Measurements from ENCODE around the gene TEX54. TPM values are rescaled to one million over a fixed set of nuclear protein-coding genes. Genes with fewer than 3 reads are reported as not detected.

TEX54 gene
- total RNA-seq (2012; rRNA removed): not detected in 2 replicates

DNA sequence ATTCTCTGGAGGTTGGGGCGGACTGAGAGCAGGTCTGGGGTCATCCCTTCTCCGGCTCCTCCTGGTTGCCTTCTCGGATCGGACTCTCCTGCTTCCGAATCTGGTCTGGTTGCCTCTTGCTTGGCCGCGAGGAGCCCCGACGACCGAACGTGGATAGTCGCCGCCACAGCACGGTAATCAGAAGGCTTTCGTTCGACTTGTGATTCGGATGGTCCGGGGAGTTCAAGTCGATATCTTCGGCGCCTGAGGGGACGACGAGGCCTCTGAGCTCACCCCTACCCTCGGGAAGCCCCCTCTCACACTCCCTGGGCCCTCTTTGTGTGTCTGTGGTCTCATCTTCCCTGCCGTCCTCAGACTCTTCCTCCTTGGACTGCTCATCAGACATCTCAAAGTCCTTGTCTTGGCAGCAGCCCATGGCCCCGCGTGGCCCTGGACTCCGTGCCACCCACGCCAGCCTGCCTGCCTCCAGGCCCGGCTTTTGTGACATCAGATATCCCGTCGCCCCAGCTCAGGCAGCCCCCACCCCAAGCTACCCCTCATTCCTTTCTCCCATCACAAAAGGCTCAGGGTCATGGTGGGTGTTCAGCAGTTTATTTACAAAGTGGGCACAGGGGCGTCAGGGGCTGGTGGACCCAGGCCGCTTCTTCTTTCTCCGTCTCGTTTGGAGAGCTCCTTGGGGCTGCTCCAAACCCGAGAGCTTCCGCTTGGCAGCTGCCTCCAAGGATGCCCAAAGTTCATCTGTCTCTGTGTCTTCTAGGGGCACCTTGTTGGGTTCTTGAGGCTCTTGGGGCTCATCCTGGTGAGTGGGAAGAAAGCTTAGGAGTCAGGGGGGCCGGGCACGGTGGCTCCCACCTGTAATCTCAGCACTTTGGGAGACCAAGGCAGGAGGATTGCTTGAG lies at the start of gene TEX54:
Gene TEX54 (minus strand): TSS at position 506 of the 899 bp plus-strand sequence.
- H3K9me3 ChIP-seq (replicated peaks; ENCODE audit: low read length): no peaks in the 10 kb centered on the region
- peaks cover 20% of the 10 kb centered on the region for H3K4me1 ChIP-seq (ENCODE audit: control insufficient read depth, insufficient read depth, low read length)
- H3K4me3 ChIP-seq (ENCODE audit: low read length): peak within 1 kb of the TSS; percentile 94
- no peaks in the 10 kb centered on the region for H3K27me3 ChIP-seq (ENCODE audit: control insufficient read depth, insufficient read depth, low read length)
- peak within 1 kb of the TSS; percentile 95 for H3K9ac ChIP-seq (ENCODE audit: low read depth, low read length)
- H3K36me3 ChIP-seq (ENCODE audit: insufficient read depth, low read length): peaks cover 37% of the 10 kb centered on the region
- H3K4me2 ChIP-seq (ENCODE audit: low read length): peak within 1 kb of the TSS; percentile 100

DNA sequence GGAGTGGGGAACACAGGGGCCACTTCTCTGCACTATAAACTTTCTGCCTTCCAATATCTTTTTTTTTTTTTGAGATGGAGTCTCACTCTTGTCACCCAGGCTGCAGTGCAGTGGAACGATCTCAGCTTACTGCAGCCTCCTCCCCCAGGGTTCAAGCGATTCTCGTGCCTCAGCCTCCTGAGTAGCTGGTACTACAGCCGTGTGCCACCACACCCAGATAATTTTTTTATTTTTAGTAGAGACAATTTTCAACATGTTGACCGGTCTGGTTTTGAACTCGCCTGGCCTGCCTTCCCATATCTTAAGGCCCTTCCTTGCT lies 49.7 kb upstream of the TEX54 start:
- peaks cover 57% of the 10 kb centered on the region for H3K36me3 ChIP-seq (ENCODE audit: insufficient read depth, low read length)
- H3K27me3 ChIP-seq (ENCODE audit: control insufficient read depth, insufficient read depth, low read length): no peaks in the 10 kb centered on the region
- H3K9me3 ChIP-seq (replicated peaks; ENCODE audit: low read length): no peaks in the 10 kb centered on the region
- peak overlapping the region; percentile 100 for H3K9ac ChIP-seq (ENCODE audit: low read depth, low read length)
- peak overlapping the region; percentile 94 for H3K4me3 ChIP-seq (ENCODE audit: low read length)
- H3K4me1 ChIP-seq (ENCODE audit: control insufficient read depth, insufficient read depth, low read length): peaks cover 44% of the 10 kb centered on the region
- H3K4me2 ChIP-seq (ENCODE audit: low read length): peak overlapping the region; percentile 84

DNA sequence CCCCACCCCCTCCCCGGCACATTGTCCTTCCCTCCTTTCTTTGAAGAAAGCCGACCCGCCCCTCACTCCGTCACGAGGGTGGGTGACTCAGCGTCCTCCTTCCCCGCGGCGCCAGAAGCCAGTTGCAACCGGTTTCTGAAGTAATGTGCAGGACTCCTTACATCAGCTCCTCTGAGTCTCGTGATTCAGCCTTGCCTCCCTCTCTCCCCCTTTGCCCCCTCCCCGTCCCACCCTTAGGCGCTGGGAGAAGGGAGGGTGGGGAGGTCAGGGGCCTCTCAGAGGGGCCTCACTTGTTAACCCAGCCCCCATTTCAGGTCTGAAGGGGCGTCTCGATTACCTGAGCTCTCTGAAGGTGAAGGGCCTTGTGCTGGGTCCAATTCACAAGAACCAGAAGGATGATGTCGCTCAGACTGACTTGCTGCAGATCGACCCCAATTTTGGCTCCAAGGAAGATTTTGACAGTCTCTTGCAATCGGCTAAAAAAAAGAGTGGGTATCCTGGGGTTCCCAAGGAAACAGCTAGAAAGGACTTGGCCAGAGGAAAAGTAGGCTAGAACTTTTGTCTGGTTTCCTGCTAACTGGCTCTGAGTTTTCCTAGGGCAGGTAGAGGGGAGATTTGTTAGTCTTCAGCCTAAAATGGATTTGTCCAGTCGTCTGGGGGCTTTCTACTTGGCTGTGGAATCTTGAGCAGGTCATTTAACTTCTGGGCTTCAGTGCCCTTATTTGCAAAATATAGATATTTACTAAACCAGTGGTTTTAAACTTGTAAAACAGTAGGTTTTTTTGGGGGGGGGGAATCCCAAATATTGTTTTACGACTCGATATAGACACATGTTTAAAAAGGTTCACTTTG lies 49.2 kb upstream of the TEX54 start:
- Histone ChIP-seq H3K9ac (ENCODE audit: low read depth, low read length) (peak overlapping the region; percentile 100), H3K27me3 (ENCODE audit: control insufficient read depth, insufficient read depth, low read length) (no peaks in the 10 kb centered on the region), H3K4me1 (ENCODE audit: control insufficient read depth, insufficient read depth, low read length) (peaks cover 40% of the 10 kb centered on the region), H3K4me3 (ENCODE audit: low read length) (peak overlapping the region; percentile 94), H3K36me3 (ENCODE audit: insufficient read depth, low read length) (peaks cover 51% of the 10 kb centered on the region), H3K9me3 (replicated peaks; ENCODE audit: low read length) (no peaks in the 10 kb centered on the region), H3K4me2 (ENCODE audit: low read length) (peak overlapping the region; percentile 96)

DNA sequence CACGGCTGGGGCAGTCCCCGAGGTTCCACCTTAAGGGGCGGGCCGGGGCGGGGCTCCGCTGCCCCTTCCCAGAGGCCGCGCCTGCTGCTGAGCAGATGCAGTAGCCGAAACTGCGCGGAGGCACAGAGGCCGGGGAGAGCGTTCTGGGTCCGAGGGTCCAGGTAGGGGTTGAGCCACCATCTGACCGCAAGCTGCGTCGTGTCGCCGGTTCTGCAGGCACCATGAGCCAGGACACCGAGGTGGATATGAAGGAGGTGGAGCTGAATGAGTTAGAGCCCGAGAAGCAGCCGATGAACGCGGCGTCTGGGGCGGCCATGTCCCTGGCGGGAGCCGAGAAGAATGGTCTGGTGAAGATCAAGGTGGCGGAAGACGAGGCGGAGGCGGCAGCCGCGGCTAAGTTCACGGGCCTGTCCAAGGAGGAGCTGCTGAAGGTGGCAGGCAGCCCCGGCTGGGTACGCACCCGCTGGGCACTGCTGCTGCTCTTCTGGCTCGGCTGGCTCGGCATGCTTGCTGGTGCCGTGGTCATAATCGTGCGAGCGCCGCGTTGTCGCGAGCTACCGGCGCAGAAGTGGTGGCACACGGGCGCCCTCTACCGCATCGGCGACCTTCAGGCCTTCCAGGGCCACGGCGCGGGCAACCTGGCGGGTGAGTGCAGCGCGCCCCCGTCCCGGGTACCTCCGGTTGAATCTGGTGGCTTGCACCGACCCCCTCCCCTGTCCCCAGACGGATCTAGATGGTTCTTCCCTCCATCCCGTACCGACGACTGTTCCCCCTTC lies 48.4 kb upstream of the TEX54 start, which contains the start of gene SLC3A2:
Gene SLC3A2 (plus strand): TSS at position 94 of the 776 bp plus-strand sequence. CDS start 128 bp downstream, at position 222.
- Histone ChIP-seq H3K4me1 (ENCODE audit: control insufficient read depth, insufficient read depth, low read length) (peaks cover 40% of the 10 kb centered on the region), H3K9ac (ENCODE audit: low read depth, low read length) (peak within 1 kb of the TSS; percentile 100), H3K4me3 (ENCODE audit: low read length) (peak within 1 kb of the TSS; percentile 94), H3K36me3 (ENCODE audit: insufficient read depth, low read length) (peaks cover 45% of the 10 kb centered on the region), H3K9me3 (replicated peaks; ENCODE audit: low read length) (no peaks in the 10 kb centered on the region), H3K27me3 (ENCODE audit: control insufficient read depth, insufficient read depth, low read length) (no peaks in the 10 kb centered on the region), H3K4me2 (ENCODE audit: low read length) (peak within 1 kb of the TSS; percentile 96)

GRCh38 chr11:62880231-62880802 lies 47.7 kb upstream of the TEX54 start:
- H3K4me3 ChIP-seq (ENCODE audit: low read length): peak overlapping the region; percentile 94
- peaks cover 37% of the 10 kb centered on the region for H3K4me1 ChIP-seq (ENCODE audit: control insufficient read depth, insufficient read depth, low read length)
- H3K36me3 ChIP-seq (ENCODE audit: insufficient read depth, low read length): peaks cover 39% of the 10 kb centered on the region

GRCh38 chr11:62879235-62879978 lies 46.8 kb upstream of the TEX54 start:
- Histone ChIP-seq H3K36me3 (ENCODE audit: insufficient read depth, low read length) (peaks cover 32% of the 10 kb centered on the region), H3K4me3 (ENCODE audit: low read length) (peak overlapping the region; percentile 94), H3K4me1 (ENCODE audit: control insufficient read depth, insufficient read depth, low read length) (peaks cover 31% of the 10 kb centered on the region), H3K9me3 (replicated peaks; ENCODE audit: low read length) (no peaks in the 10 kb centered on the region), H3K4me2 (ENCODE audit: low read length) (peak overlapping the region; percentile 96), H3K9ac (ENCODE audit: low read depth, low read length) (peak overlapping the region; percentile 100), H3K27me3 (ENCODE audit: control insufficient read depth, insufficient read depth, low read length) (no peaks in the 10 kb centered on the region)

More at GRCh38 chr11:62880231-62880802, 47.7 kb upstream of the TEX54 start:
- peak overlapping the region; percentile 100 for H3K9ac ChIP-seq (ENCODE audit: low read depth, low read length)
- H3K27me3 ChIP-seq (ENCODE audit: control insufficient read depth, insufficient read depth, low read length): no peaks in the 10 kb centered on the region
- H3K4me2 ChIP-seq (ENCODE audit: low read length): peak overlapping the region; percentile 96
- no peaks in the 10 kb centered on the region for H3K9me3 ChIP-seq (replicated peaks; ENCODE audit: low read length)

DNA sequence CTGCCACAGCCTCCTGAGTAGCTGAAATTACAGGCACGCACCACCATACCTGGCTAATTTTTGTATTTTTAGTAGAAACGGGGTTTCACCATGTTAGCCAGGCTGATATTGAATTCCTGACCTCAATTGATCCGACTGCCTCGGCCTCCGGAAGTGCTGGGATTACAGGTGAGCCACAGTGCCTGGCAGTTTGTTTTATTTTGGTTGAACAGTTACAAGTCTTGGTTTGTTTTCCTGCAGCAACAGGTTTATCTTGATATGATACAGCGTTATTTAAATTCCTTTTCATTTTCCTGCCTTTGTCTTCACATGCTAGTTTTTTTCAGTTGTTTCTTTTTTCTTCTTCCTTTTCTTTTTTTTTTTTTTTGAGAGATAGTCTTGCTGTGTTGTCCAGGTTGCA lies 44.1 kb upstream of the TEX54 start:
- Histone ChIP-seq H3K4me3 (ENCODE audit: low read length) (no peak overlapping the region), H3K36me3 (ENCODE audit: insufficient read depth, low read length) (peaks cover 5% of the 10 kb centered on the region), H3K9me3 (replicated peaks; ENCODE audit: low read length) (no peaks in the 10 kb centered on the region), H3K9ac (ENCODE audit: low read depth, low read length) (no peak overlapping the region), H3K4me2 (ENCODE audit: low read length) (no peak overlapping the region), H3K27me3 (ENCODE audit: control insufficient read depth, insufficient read depth, low read length) (no peaks in the 10 kb centered on the region), H3K4me1 (ENCODE audit: control insufficient read depth, insufficient read depth, low read length) (peaks cover 12% of the 10 kb centered on the region)

DNA sequence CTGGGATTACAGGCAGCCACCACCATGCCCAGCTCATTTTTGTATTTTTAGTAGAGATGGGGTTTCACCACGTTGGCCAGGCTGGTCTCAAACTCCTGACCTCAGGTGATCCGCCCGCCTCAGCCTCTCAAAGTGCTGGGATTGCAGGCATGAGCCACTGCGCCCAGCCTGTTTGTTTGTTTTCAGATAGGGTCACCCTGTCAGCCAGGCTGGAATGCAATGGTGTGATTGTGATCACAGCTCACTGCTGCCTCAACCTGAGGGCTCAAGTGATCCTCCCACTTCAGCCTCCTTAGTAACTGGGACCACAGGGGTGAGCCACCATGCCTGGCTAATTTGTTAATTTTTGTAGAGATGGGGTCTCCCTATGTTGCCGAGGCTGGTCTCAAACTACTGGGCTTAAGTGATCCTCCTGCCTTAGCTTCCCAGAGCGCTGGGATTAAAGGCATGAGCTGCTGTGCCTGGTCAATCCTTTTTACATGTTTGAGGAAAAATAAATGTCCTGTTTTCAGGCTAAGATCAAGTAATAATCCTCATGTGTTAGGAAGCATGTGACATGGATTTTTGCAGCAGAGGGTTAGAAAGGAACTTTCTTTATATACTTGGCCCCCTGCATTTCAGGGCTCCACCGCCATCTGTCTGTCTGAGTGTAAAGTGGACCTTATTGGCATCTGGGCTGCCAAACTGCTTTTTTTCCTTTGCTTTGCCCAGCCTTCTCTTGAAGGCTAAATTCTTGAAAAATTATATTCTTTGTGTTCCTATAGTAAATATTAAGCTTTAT lies 43.2 kb upstream of the TEX54 start:
- Histone ChIP-seq H3K36me3 (ENCODE audit: insufficient read depth, low read length) (peaks cover 4% of the 10 kb centered on the region), H3K9ac (ENCODE audit: low read depth, low read length) (no peak overlapping the region), H3K4me3 (ENCODE audit: low read length) (no peak overlapping the region), H3K9me3 (replicated peaks; ENCODE audit: low read length) (no peaks in the 10 kb centered on the region), H3K4me1 (ENCODE audit: control insufficient read depth, insufficient read depth, low read length) (peaks cover 12% of the 10 kb centered on the region), H3K27me3 (ENCODE audit: control insufficient read depth, insufficient read depth, low read length) (no peaks in the 10 kb centered on the region), H3K4me2 (ENCODE audit: low read length) (no peak overlapping the region)

DNA sequence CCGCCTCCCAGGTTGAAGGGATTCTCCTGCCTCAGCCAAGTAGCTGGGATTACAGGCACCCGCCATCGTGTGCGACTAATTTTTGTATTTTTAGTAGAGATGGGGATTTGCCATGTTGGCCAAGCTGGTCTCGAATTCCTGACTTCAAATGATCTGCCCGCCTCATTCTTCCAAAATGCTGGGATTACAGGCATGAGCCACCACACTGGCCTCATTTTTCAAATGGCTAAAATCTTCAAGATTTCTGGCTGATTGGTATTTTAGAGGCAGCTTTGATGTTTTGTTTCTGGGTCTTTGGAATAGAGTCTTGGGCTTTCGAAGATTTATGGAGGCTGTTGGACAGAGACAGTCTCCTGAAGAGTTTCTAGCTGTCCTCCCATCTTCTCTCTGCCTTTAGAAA lies 42.2 kb upstream of the TEX54 start:
- Histone ChIP-seq H3K4me2 (ENCODE audit: low read length) (no peak overlapping the region), H3K4me1 (ENCODE audit: control insufficient read depth, insufficient read depth, low read length) (peaks cover 7% of the 10 kb centered on the region), H3K9me3 (replicated peaks; ENCODE audit: low read length) (no peaks in the 10 kb centered on the region), H3K4me3 (ENCODE audit: low read length) (no peak overlapping the region), H3K27me3 (ENCODE audit: control insufficient read depth, insufficient read depth, low read length) (no peaks in the 10 kb centered on the region), H3K36me3 (ENCODE audit: insufficient read depth, low read length) (peaks cover 4% of the 10 kb centered on the region), H3K9ac (ENCODE audit: low read depth, low read length) (no peak overlapping the region)

GRCh38 chr11:62865635-62866034 lies 33.0 kb upstream of the TEX54 start:
- no peaks in the 10 kb centered on the region for H3K27me3 ChIP-seq (ENCODE audit: control insufficient read depth, insufficient read depth, low read length)

More at GRCh38 chr11:62865635-62866034, 33.0 kb upstream of the TEX54 start:
- H3K4me1 ChIP-seq (ENCODE audit: control insufficient read depth, insufficient read depth, low read length): no peaks in the 10 kb centered on the region
- H3K4me2 ChIP-seq (ENCODE audit: low read length): no peak overlapping the region
- H3K9ac ChIP-seq (ENCODE audit: low read depth, low read length): no peak overlapping the region
- H3K9me3 ChIP-seq (replicated peaks; ENCODE audit: low read length): no peaks in the 10 kb centered on the region
- H3K4me3 ChIP-seq (ENCODE audit: low read length): no peak overlapping the region
- H3K36me3 ChIP-seq (ENCODE audit: insufficient read depth, low read length): no peaks in the 10 kb centered on the region

Measured in skeletal muscle satellite cell (primary cell).